KMS-11 (cell line): ENCODE measurements around the gene PRRT4.

Source experiments
- H2AFZ ChIP-seq: fragments of 200-600 bp; sonication (generic); 2 replicates; pipeline ENCODE4 v1.6.1; 2016; ENCODE audit warnings: antibody characterized with exemption, mixed run types, low read depth
- H3K27ac ChIP-seq: fragments of 200-600 bp; sonication (generic); 2 replicates; pipeline ENCODE4 v1.6.1; 2016; ENCODE audit warnings: mild to moderate bottlenecking, mixed run types
- H3K27me3 ChIP-seq: fragments of 200-600 bp; sonication (generic); 2 replicates; pipeline ENCODE4 v1.6.1; 2017; ENCODE audit warnings: mild to moderate bottlenecking, low read depth, mixed run types, moderate library complexity; ENCODE audit not compliant: insufficient read depth
- H3K36me3 ChIP-seq: fragments of 200-600 bp; sonication (generic); 2 replicates; pipeline ENCODE4 v1.6.1; 2017; ENCODE audit warnings: mild to moderate bottlenecking, mixed run types; ENCODE audit not compliant: insufficient read depth
- H3K4me1 ChIP-seq: fragments of 200-600 bp; sonication (generic); 2 replicates; pipeline ENCODE4 v1.6.1; 2016; ENCODE audit warnings: mild to moderate bottlenecking, low read depth, mixed run types; ENCODE audit not compliant: poor library complexity, severe bottlenecking
- H3K4me2 ChIP-seq: fragments of 200-600 bp; sonication (generic); 2 replicates; pipeline ENCODE4 v1.7.0; 2016; ENCODE audit warnings: mild to moderate bottlenecking, mixed run types
- H3K4me3 ChIP-seq: fragments of 200-600 bp; sonication (generic); IDR thresholded peaks from 2 replicates; pipeline ENCODE4 v1.6.1; 2017; ENCODE audit warnings: low read depth, low read length, mixed read lengths; ENCODE audit not compliant: insufficient read depth
- H3K79me2 ChIP-seq: fragments of 200-600 bp; sonication (generic); 2 replicates; pipeline ENCODE4 v1.6.1; 2016; ENCODE audit warnings: low read depth, mixed run types; ENCODE audit not compliant: insufficient read depth
- H3K9ac ChIP-seq: fragments of 200-600 bp; sonication (generic); 2 replicates; pipeline ENCODE4 v1.6.1; 2016; ENCODE audit warnings: mild to moderate bottlenecking, mixed run types
- H4K20me1 ChIP-seq: fragments of 200-600 bp; sonication (generic); 2 replicates; pipeline ENCODE4 v1.6.1; 2016; ENCODE audit warnings: mild to moderate bottlenecking, mixed run types; ENCODE audit not compliant: insufficient read depth
- CTCF ChIP-seq: fragments of 200-600 bp; sonication (generic); conservative IDR thresholded peaks from 2 replicates; pipeline ENCODE4 v1.6.1; 2017; ENCODE audit warnings: low read depth, mild to moderate bottlenecking, antibody characterized with exemption, low read length, moderate library complexity, mixed read lengths

The PRRT4 gene

GRCh38 chr7:128380483-128381106 lies 19.1 kb upstream of the PRRT4 start:
- no peak overlapping the region for H3K27ac ChIP-seq
- H3K79me2 ChIP-seq: no peaks in the 10 kb centered on the region
- H4K20me1 ChIP-seq: no peaks in the 10 kb centered on the region
- no peak overlapping the region for H3K4me2 ChIP-seq
- H3K9ac ChIP-seq: no peak overlapping the region
- no peak overlapping the region for H3K4me3 ChIP-seq
- no peaks in the 10 kb centered on the region for H3K4me1 ChIP-seq
- no peak for TF ChIP-seq CTCF
- H3K27me3 ChIP-seq: no peaks in the 10 kb centered on the region
- no peak overlapping the region for H2AFZ ChIP-seq
- H3K36me3 ChIP-seq: no peaks in the 10 kb centered on the region

- no peak overlapping the region for H2AFZ ChIP-seq
- H3K4me2 ChIP-seq: no peak overlapping the region
- H3K36me3 ChIP-seq: no peaks in the 10 kb centered on the region
- no peaks in the 10 kb centered on the region for H3K27me3 ChIP-seq
- no peak overlapping the region for H3K9ac ChIP-seq
- no peak overlapping the region for H3K4me3 ChIP-seq
- no peaks in the 10 kb centered on the region for H3K4me1 ChIP-seq
- no peaks in the 10 kb centered on the region for H3K79me2 ChIP-seq
- H4K20me1 ChIP-seq: no peaks in the 10 kb centered on the region
- no peak for TF ChIP-seq CTCF
- no peak overlapping the region for H3K27ac ChIP-seq
Observed at GRCh38 chr7:128379900-128380479, 18.5 kb upstream of the PRRT4 start.

- Histone ChIP-seq H3K4me1 (no peaks in the 10 kb centered on the region), H3K27me3 (no peaks in the 10 kb centered on the region), H3K36me3 (no peaks in the 10 kb centered on the region), H4K20me1 (no peaks in the 10 kb centered on the region), H3K27ac (no peak overlapping the region), H3K9ac (no peak overlapping the region), H3K79me2 (no peaks in the 10 kb centered on the region), H3K4me2 (no peak overlapping the region), H3K4me3 (no peak overlapping the region), H2AFZ (peak overlapping the region; percentile 4; the same call in 1 of the 2 replicates)
- TF ChIP-seq CTCF: no peak
Observed at GRCh38 chr7:128378637-128379036, 17.1 kb upstream of the PRRT4 start.

- H3K27me3 ChIP-seq: no peaks in the 10 kb centered on the region
- no peak for TF ChIP-seq CTCF
- H4K20me1 ChIP-seq: no peaks in the 10 kb centered on the region
- no peaks in the 10 kb centered on the region for H3K79me2 ChIP-seq
- H3K4me2 ChIP-seq: no peak overlapping the region
- no peaks in the 10 kb centered on the region for H3K36me3 ChIP-seq
- H2AFZ ChIP-seq: no peak overlapping the region
- no peak overlapping the region for H3K4me3 ChIP-seq
- H3K27ac ChIP-seq: no peak overlapping the region
- H3K9ac ChIP-seq: no peak overlapping the region
- no peaks in the 10 kb centered on the region for H3K4me1 ChIP-seq
Observed at GRCh38 chr7:128376077-128376476, 14.6 kb upstream of the PRRT4 start.
